22Rv1 (cell line): ENCODE results near the gene APBA2.

Experiments used
- H3K27ac ChIP-seq: fragments of 450-650 bp; 2 replicates; pipeline ENCODE4 v1.5.1; 2017
- ZFX ChIP-seq: fragments of 450-650 bp; IDR thresholded peaks from 2 replicates; pipeline ENCODE4 v1.6.1; 2017; ENCODE audit warnings: antibody characterized with exemption, borderline replicate concordance
- TF ChIP-seq, protein P1 (sequence below): fragments of 450-650 bp; IDR thresholded peaks from 2 replicates; pipeline ENCODE4 v1.5.1; 2017; ENCODE audit warnings: mild to moderate bottlenecking

The APBA2 gene

DNA sequence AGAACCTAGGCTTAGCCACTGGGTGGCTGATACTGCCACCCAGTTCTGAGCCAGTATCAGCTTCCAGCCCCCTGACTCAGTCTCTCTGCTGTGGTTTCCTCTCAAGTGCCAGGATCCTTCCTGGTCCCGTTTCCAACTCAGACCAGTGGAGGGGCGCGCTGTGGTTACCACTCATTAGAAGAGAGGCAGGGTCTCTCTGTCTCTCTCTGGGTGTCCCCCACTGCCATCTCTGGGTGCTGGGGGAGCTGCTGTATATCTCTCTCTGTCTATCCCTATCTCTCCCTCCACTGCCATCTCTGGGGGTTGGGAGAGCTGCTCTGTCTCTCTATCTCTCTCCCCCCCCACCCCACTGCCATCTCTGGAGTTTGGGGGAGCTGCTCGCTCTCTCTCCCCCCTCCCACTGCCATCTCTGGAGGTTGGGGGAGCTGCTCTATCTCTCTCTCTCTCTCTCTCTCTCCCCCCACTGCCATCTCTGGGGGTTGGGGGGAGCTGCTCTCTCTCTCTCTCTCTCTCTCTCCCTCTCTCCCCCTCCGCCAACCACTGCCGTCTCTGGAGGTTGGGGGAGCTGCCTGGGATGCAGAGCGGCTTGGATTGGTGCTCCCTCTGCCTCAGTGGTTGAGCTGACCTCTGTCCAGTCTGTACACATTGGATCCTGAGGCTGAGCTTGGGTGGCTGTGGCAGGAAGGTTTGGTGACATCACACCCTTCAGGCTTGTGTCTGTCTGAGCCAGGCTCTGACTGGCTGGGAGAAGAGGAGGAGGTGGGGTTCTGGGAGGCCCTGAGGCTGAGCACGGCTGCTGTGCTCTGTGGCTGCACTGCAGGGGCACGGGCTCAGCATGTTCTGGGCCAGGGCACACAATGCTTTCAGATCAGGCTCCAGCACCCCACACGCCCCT is 98.9 kb downstream of the APBA2 start:
- H3K27ac ChIP-seq: no peak overlapping the region
- TF ChIP-seq, protein P1, sequence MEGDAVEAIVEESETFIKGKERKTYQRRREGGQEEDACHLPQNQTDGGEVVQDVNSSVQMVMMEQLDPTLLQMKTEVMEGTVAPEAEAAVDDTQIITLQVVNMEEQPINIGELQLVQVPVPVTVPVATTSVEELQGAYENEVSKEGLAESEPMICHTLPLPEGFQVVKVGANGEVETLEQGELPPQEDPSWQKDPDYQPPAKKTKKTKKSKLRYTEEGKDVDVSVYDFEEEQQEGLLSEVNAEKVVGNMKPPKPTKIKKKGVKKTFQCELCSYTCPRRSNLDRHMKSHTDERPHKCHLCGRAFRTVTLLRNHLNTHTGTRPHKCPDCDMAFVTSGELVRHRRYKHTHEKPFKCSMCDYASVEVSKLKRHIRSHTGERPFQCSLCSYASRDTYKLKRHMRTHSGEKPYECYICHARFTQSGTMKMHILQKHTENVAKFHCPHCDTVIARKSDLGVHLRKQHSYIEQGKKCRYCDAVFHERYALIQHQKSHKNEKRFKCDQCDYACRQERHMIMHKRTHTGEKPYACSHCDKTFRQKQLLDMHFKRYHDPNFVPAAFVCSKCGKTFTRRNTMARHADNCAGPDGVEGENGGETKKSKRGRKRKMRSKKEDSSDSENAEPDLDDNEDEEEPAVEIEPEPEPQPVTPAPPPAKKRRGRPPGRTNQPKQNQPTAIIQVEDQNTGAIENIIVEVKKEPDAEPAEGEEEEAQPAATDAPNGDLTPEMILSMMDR: no peak
- no peak for TF ChIP-seq ZFX

DNA sequence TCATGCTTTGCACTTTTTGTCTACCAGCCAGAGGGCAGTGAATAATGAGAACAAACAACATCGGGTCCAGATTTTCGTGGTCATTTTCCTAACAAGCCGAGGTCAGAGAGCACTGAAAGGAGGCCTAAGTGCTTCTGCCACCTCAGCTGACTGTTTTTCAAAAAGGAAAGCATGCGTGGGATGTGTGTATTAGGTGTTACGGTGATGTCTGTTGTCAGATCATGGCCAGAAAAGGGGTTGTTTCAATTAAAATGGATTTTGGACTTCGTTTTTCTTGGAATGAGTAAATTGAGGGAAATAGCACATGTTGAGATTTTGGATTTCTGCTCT is 99.5 kb downstream of the APBA2 start:
- TF ChIP-seq, protein P1: no peak
- no peak for TF ChIP-seq ZFX
- no peak overlapping the region for H3K27ac ChIP-seq

DNA sequence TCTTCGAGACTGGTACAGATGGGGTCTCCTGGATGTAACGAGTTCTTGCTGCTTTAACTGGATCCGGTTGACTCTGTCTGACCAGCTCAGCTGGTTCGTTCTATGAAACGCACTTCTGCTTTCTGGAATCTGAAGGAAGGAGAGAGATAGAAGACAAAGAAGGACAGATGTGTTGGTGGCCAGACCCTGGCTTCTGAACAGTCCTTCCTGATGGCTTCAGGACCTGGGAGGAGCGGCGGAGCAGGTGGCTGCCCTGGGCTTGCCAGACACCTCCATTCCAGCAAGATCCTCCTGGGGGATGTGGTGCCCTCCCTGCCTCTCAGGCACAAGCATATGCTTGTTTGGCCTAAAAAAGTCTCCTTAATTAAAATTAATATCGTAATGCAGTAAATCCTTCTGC is 99.9 kb downstream of the APBA2 start:
- H3K27ac ChIP-seq: no peak overlapping the region
- TF ChIP-seq, protein P1: no peak
- TF ChIP-seq ZFX: no peak

DNA sequence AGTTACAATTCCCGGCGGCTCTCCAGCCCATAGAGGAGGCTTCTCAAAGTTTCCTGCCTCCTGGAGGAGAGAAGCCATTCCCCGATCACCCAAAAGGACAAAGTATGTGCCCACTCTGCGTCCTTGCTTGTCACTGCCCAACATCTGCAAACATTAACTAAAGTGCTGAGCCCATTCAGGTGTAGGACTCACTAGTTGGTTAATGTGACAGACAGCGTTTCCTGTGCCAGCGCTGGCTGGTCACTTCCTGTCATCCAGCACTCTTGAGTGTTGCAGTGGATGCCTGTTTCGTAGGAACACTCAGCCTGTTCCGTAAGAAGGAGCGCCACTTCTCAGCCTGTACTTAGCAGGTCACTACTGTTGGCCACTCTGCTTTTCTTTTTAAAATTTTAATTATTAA is 100.3 kb downstream of the APBA2 start:
- H3K27ac ChIP-seq: no peak overlapping the region

DNA sequence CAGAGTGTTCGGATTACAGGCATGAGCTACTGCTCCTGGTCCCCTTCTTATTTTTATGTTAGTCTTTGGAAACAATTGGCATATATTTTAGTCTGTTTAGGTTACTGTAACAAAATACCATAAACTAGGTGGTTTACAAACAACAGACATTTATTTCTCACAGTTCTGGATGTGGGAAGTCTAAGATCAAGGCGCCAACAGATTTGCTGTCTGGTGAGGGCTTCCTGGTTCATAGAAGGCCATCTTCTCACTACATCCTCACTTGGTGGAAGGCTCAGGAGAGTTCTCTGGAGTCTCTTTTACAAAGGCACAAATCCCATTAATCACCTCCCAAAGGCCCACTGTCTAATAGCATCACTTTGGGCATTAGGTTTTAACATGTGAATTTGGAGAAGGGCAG is 101.0 kb downstream of the APBA2 start:
- TF ChIP-seq, protein P1: no peak
- TF ChIP-seq ZFX: no peak

More for the DNA sequence above, 100.3 kb downstream of the APBA2 start:
- TF ChIP-seq, protein P1: no peak
- TF ChIP-seq ZFX: no peak

DNA sequence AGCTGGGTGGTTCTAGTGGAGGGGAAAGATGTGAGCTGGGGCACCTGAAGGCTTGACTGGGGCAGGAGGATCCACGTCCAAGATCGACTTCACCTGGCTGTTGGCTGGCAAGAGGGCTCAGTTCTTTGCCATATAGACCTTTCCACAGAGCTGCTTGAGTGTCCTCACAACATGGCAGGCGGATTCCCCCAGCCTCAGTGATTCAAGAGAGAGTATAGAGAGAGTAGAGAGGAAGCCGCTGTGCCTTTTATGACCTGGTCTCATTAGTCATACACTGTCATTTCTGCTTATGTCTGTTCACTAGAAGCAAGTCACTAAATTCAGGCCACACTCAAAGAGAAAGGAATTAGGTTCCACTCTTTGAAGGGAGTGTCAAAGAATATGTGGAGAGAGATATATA is 101.6 kb downstream of the APBA2 start:
- H3K27ac ChIP-seq: no peak overlapping the region
- TF ChIP-seq, protein P1: no peak
- no peak for TF ChIP-seq ZFX

More for the DNA sequence above, 101.0 kb downstream of the APBA2 start:
- H3K27ac ChIP-seq: no peak overlapping the region

DNA sequence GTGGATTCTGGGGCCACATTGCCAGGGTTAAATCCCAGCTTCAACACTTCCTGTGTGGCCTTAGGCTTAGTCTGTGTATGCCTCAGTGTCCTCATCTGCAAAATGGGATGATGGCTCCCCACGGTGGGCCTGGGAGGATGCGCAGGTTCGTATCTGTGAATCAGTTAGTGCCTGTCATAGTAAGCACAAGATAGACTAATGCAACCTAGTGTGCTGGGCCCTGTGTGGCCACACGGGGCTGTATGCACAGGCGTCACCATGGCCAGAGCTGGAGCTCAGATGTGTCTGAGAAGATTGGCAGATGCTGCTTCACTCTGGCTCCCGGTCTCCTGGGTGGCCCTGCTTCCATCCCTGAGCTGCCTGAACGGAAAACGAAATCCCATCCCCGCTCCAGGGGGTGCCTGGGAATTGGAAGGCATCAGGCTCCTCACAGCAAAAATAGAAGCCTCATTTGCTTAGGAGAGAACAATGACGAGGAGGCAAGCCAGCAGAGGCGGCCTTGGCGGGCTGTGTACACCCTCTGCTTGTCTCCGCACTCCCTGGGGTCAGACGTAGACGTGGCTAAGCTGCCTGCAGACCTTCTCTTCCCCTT is 103.6 kb downstream of the APBA2 start:
- no peak overlapping the region for H3K27ac ChIP-seq
- no peak for TF ChIP-seq ZFX
- TF ChIP-seq, protein P1: peak; percentile 25
